GM23338 (cell line): ENCODE results near the gene NDRG2. TPM values are rescaled to one million over a fixed set of nuclear protein-coding genes. Genes with fewer than 3 reads are reported as not detected.

Experiments
- ATAC-seq: fragments of 200-7000 bp; cut with Tn5 transposase; 3 replicates; pipeline ENCODE4 v1.9.1; 2020
- DNase-seq: peaks from one replicate; pipeline ENCODE4 v3.0.0-alpha.2; 2015; ENCODE audit warnings: low spot score
- H2AFZ ChIP-seq: fragments of 200-600 bp; sonication (generic); 2 replicates; pipeline ENCODE4 v1.8.0; 2016; ENCODE audit warnings: antibody characterized with exemption, mild to moderate bottlenecking, moderate library complexity
- H3F3A ChIP-seq: fragments of 200-600 bp; sonication (generic); replicated peaks from 2 replicates; pipeline ENCODE4 v1.8.0; 2017; ENCODE audit warnings: antibody characterized with exemption, mixed run types, low read depth
- H3K27ac ChIP-seq: fragments of 200-600 bp; sonication (generic); 2 replicates; pipeline ENCODE4 v1.6.1; 2016; ENCODE audit warnings: low read depth
- H3K27me3 ChIP-seq: fragments of 200-600 bp; sonication (generic); 2 replicates; pipeline ENCODE4 v1.8.0; 2016; ENCODE audit warnings: mild to moderate bottlenecking, mixed run types, moderate library complexity; ENCODE audit not compliant: insufficient read depth
- H3K36me3 ChIP-seq: fragments of 200-600 bp; sonication (generic); 2 replicates; pipeline ENCODE4 v1.8.0; 2016; ENCODE audit warnings: mild to moderate bottlenecking; ENCODE audit not compliant: insufficient read depth
- H3K4me1 ChIP-seq: fragments of 200-600 bp; sonication (generic); 2 replicates; pipeline ENCODE4 v1.8.0; 2016; ENCODE audit warnings: mild to moderate bottlenecking, moderate library complexity; ENCODE audit not compliant: insufficient read depth
- H3K4me2 ChIP-seq: fragments of 200-600 bp; sonication (generic); 2 replicates; pipeline ENCODE4 v1.7.1; 2017; ENCODE audit warnings: mixed run types
- H3K4me3 ChIP-seq: fragments of 200-600 bp; sonication (generic); 2 replicates; pipeline ENCODE4 v1.6.1; 2016; ENCODE audit warnings: mixed run types
- H3K79me2 ChIP-seq: fragments of 200-600 bp; sonication (generic); replicated peaks from 2 replicates; pipeline ENCODE4 v1.8.0; 2017; ENCODE audit warnings: mild to moderate bottlenecking; ENCODE audit not compliant: insufficient read depth
- H3K9me2 ChIP-seq: fragments of 200-600 bp; sonication (generic); 2 replicates; pipeline ENCODE4 v1.8.0; 2017; ENCODE audit not compliant: insufficient read depth
- H4K20me1 ChIP-seq: fragments of 200-600 bp; sonication (generic); replicated peaks from 2 replicates; pipeline ENCODE4 v1.8.0; 2017; ENCODE audit warnings: mild to moderate bottlenecking; ENCODE audit not compliant: insufficient read depth
- H3K27ac Mint-ChIP-seq: 2 replicates; pipeline ENCODE4 v1.8.0; 2020; ENCODE audit warnings: inconsistent platforms, mild to moderate bottlenecking, moderate library complexity, mixed read lengths
- H3K27me3 Mint-ChIP-seq: 3 replicates; pipeline ENCODE4 v1.8.0; 2022; ENCODE audit warnings: low read depth, mild to moderate bottlenecking, moderate library complexity, mixed read lengths, inconsistent platforms; ENCODE audit not compliant: insufficient read depth, poor library complexity
- H3K36me3 Mint-ChIP-seq: 3 replicates; pipeline ENCODE4 v1.8.0; 2021; ENCODE audit warnings: low read depth, mild to moderate bottlenecking, inconsistent platforms, moderate library complexity, mixed read lengths
- H3K4me1 Mint-ChIP-seq: 3 replicates; pipeline ENCODE4 v1.8.0; 2020; ENCODE audit warnings: mild to moderate bottlenecking, inconsistent platforms, mixed read lengths
- H3K4me3 Mint-ChIP-seq: 3 replicates; pipeline ENCODE4 v1.8.0; 2021; ENCODE audit warnings: moderate library complexity, mild to moderate bottlenecking, inconsistent platforms, mixed read lengths
- H3K9me3 Mint-ChIP-seq: 3 replicates; pipeline ENCODE4 v1.8.0; 2020; ENCODE audit warnings: moderate library complexity, mild to moderate bottlenecking, inconsistent platforms, mixed read lengths
- CREB1 ChIP-seq: fragments of 250-450 bp; sonication (Bioruptor Pico); IDR thresholded peaks from 2 replicates; pipeline ENCODE4 v1.5.0; 2020; ENCODE audit warnings: low read depth, mild to moderate bottlenecking, moderate library complexity
- EZH2 ChIP-seq: fragments of 200-600 bp; sonication (generic); IDR thresholded peaks from one replicate; pipeline ENCODE4 v1.8.0; 2017; ENCODE audit warnings: antibody characterized with exemption, mild to moderate bottlenecking, low read depth; ENCODE audit not compliant: unreplicated experiment
- EZH2phosphoT487 ChIP-seq: fragments of 200-600 bp; sonication (generic); IDR thresholded peaks from one replicate; pipeline ENCODE4 v1.8.1; 2018; ENCODE audit warnings: antibody characterized with exemption; ENCODE audit not compliant: unreplicated experiment
- JUNB ChIP-seq: IDR thresholded peaks from one replicate; pipeline ENCODE4 v1.6.1; 2016; ENCODE audit warnings: antibody characterized with exemption; ENCODE audit not compliant: unreplicated experiment
- NANOG ChIP-seq: IDR thresholded peaks from 2 replicates; pipeline ENCODE4 v1.6.1; 2016; ENCODE audit warnings: antibody characterized with exemption, borderline replicate concordance
- POLR2AphosphoS5 ChIP-seq: IDR thresholded peaks from 2 replicates; pipeline ENCODE4 v1.6.1; 2016; ENCODE audit warnings: antibody characterized with exemption, low read depth
- ZNF331 ChIP-seq: fragments of 250-450 bp; sonication (Bioruptor Pico); IDR thresholded peaks from 2 replicates; pipeline ENCODE4 v1.5.0; 2020; ENCODE audit warnings: low read depth, mild to moderate bottlenecking, moderate library complexity
- polyA plus RNA-seq: library from polyadenylated mRNA; unstranded; fragments of >200 nt; fragmentation: Nextera tagmentation; extraction: Ambion mirVana; gene quantifications from 2 replicates; pipeline ENCODE4 v1.2.1, GENCODE V29; 2016
- total RNA-seq: library from RNA; depleted of rRNA; stranded (reverse); fragments of >200 nt; shearing (Covaris generic); gene quantifications from 2 replicates; pipeline ENCODE4 v1.2.3, GENCODE V29; 2014
- TF ChIP-seq, protein P1 (sequence below): IDR thresholded peaks from one replicate; pipeline ENCODE4 v1.6.1; 2018; ENCODE audit warnings: antibody characterized with exemption; ENCODE audit not compliant: unreplicated experiment
- TF ChIP-seq, protein P2 (sequence below): IDR thresholded peaks from 2 replicates; pipeline ENCODE4 v1.6.1; 2016; ENCODE audit warnings: antibody characterized with exemption
- TF ChIP-seq, protein P3 (sequence below), 2 experiments: fragments of 200-600 bp in 1 of 2; sonication (generic) in 1 of 2; conservative IDR thresholded peaks; 2 replicates each; pipeline versions ENCODE4 v1.5.1 to v1.6.1; 2016 to 2017; ENCODE audit warnings: antibody characterized with exemption in 2 of 2, low read depth in 2 of 2, mild to moderate bottlenecking in 2 of 2, moderate library complexity in 1 of 2

The NDRG2 gene
- total and polyA plus RNA-seq, 2 experiments from 2014 or later: 8.8 to 20.6 TPM

DNA sequence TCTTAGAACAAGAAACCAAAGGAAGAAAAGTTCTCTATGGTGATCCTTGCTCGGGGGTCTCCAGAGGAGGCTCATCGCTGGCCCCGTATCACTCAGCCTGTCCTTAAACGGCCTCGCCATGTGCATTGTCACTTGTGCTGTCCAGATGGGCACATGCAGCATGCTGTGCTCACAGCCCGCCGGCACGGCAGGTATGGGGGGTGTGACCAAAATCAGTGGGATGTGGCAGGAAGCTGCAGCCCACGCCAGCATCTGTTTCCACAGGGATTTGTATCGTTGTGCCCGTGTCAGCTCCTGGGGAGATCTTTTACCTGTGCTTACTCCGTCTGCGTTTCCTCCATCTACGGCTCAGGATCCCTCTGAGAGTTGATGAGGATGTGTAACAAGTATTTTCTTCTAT is 28.3 kb downstream of the NDRG2 start:
- Mint-ChIP-seq H3K27me3 (peaks cover 2% of the 10 kb centered on the region), H3K9me3 (no peaks in the 10 kb centered on the region), H3K4me1 (peaks cover 26% of the 10 kb centered on the region), H3K4me3 (no peak overlapping the region), H3K27ac (no peak overlapping the region), H3K36me3 (peaks cover 49% of the 10 kb centered on the region)
- Histone ChIP-seq H3K4me2 (no peak overlapping the region), H3K27me3 (no peaks in the 10 kb centered on the region), H3F3A (0 out of 2 replicates have a peak, but pooled peaks cover 4% of the 10 kb centered on the region), H3K4me3 (no peak overlapping the region), H3K27ac (no peak overlapping the region), H3K36me3 (peaks cover 44% of the 10 kb centered on the region), H3K9me2 (no peaks in the 10 kb centered on the region), H3K4me1 (peaks cover 6% of the 10 kb centered on the region), H3K79me2 (peaks cover 13% of the 10 kb centered on the region), H2AFZ (no peak overlapping the region), H4K20me1 (peaks cover 3% of the 10 kb centered on the region; the same call in 1 of the 2 replicates)
- TF ChIP-seq ZNF331 (CRISPR knock-in tag) (no peak), JUNB (no peak), NANOG (no peak)
- TF ChIP-seq, protein P1, sequence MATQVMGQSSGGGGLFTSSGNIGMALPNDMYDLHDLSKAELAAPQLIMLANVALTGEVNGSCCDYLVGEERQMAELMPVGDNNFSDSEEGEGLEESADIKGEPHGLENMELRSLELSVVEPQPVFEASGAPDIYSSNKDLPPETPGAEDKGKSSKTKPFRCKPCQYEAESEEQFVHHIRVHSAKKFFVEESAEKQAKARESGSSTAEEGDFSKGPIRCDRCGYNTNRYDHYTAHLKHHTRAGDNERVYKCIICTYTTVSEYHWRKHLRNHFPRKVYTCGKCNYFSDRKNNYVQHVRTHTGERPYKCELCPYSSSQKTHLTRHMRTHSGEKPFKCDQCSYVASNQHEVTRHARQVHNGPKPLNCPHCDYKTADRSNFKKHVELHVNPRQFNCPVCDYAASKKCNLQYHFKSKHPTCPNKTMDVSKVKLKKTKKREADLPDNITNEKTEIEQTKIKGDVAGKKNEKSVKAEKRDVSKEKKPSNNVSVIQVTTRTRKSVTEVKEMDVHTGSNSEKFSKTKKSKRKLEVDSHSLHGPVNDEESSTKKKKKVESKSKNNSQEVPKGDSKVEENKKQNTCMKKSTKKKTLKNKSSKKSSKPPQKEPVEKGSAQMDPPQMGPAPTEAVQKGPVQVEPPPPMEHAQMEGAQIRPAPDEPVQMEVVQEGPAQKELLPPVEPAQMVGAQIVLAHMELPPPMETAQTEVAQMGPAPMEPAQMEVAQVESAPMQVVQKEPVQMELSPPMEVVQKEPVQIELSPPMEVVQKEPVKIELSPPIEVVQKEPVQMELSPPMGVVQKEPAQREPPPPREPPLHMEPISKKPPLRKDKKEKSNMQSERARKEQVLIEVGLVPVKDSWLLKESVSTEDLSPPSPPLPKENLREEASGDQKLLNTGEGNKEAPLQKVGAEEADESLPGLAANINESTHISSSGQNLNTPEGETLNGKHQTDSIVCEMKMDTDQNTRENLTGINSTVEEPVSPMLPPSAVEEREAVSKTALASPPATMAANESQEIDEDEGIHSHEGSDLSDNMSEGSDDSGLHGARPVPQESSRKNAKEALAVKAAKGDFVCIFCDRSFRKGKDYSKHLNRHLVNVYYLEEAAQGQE: no peak
- TF ChIP-seq, protein P2, sequence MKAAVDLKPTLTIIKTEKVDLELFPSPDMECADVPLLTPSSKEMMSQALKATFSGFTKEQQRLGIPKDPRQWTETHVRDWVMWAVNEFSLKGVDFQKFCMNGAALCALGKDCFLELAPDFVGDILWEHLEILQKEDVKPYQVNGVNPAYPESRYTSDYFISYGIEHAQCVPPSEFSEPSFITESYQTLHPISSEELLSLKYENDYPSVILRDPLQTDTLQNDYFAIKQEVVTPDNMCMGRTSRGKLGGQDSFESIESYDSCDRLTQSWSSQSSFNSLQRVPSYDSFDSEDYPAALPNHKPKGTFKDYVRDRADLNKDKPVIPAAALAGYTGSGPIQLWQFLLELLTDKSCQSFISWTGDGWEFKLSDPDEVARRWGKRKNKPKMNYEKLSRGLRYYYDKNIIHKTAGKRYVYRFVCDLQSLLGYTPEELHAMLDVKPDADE: no peak
- ATAC-seq: no peak
- no peak for DNase-seq

DNA sequence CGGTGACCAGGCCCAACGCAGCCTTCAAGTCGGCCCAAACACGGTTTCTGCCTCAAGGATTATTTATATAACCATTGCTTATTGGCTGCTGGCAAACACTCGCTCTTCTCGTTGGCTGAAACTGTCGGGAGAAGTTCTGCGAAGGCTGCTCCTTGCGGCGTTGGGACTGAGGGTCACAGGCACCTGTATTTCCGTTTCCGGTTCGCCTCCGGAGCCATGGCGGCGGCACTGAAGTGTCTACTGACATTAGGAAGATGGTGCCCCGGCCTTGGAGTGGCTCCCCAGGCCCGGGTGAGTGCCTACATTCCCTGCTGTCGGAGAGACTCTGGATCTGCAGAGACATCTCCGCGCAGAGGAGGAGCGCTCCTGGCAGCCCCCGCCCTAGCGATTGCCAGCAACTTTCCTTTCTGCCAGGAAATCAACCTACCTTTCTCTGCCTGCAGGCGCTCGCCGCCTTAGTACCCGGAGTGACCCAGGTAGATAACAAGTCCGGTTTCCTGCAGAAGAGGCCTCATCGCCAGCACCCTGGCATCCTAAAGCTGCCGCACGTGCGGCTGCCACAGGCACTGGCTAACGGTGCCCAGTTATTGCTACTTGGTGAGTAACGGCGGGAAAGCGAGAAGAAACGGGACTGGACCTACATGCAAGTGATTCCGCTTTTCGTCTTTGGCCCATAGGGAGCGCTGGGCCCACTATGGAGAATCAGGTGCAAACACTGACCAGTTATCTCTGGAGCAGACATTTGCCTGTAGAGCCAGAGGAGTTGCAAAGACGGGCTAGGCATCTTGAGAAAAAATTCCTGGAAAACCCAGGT is 34.9 kb downstream of the NDRG2 start, which contains the start of gene METTL17:
METTL17 (plus strand) TSS at position 194 of the 814 bp plus-strand sequence; CDS start at position 217, 23 bp downstream.
- Histone ChIP-seq H3K4me1 (peaks cover 13% of the 10 kb centered on the region), H3K36me3 (peaks cover 30% of the 10 kb centered on the region), H3K9me2 (peaks cover 17% of the 10 kb centered on the region; the same call in 1 of the 2 replicates), H2AFZ (peak within 1 kb of the TSS; percentile 64; the same call in 1 of the 2 replicates), H3K79me2 (peaks cover 27% of the 10 kb centered on the region), H3K27ac (peak within 1 kb of the TSS; percentile 94), H3K27me3 (no peaks in the 10 kb centered on the region), H3F3A (peaks cover 6% of the 10 kb centered on the region), H4K20me1 (peaks cover 12% of the 10 kb centered on the region; the same call in 1 of the 2 replicates), H3K4me3 (peak within 1 kb of the TSS; percentile 86), H3K4me2 (peak within 1 kb of the TSS; percentile 91)
- peaks cover 38% of the 10 kb centered on the region for H3K36me3 Mint-ChIP-seq
- no peaks in the 10 kb centered on the region; the same call in 2 of the 3 replicates for H3K9me3 Mint-ChIP-seq
- DNase-seq: peak; percentile 98
- H3K27me3 Mint-ChIP-seq: no peaks in the 10 kb centered on the region
- no peak for TF ChIP-seq EZH2
- TF ChIP-seq EZH2phosphoT487: no peak
- TF ChIP-seq POLR2AphosphoS5: peak; percentile 57; the same call in 1 of the 2 replicates
- TF ChIP-seq, protein P2: peak; percentile 89
- peak; percentile 75 for TF ChIP-seq CREB1
- TF ChIP-seq, protein P3, sequence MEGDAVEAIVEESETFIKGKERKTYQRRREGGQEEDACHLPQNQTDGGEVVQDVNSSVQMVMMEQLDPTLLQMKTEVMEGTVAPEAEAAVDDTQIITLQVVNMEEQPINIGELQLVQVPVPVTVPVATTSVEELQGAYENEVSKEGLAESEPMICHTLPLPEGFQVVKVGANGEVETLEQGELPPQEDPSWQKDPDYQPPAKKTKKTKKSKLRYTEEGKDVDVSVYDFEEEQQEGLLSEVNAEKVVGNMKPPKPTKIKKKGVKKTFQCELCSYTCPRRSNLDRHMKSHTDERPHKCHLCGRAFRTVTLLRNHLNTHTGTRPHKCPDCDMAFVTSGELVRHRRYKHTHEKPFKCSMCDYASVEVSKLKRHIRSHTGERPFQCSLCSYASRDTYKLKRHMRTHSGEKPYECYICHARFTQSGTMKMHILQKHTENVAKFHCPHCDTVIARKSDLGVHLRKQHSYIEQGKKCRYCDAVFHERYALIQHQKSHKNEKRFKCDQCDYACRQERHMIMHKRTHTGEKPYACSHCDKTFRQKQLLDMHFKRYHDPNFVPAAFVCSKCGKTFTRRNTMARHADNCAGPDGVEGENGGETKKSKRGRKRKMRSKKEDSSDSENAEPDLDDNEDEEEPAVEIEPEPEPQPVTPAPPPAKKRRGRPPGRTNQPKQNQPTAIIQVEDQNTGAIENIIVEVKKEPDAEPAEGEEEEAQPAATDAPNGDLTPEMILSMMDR (conservative IDR thresholded peaks at IDR 0.05; ENCODE audit: low read depth in 2 of 2): peak; percentile 51 to 53
- H3K27ac Mint-ChIP-seq: peak within 1 kb of the TSS; percentile 81
- peak; percentile 96 for ATAC-seq
- H3K4me1 Mint-ChIP-seq: peaks cover 12% of the 10 kb centered on the region
- peak within 1 kb of the TSS; percentile 79 for H3K4me3 Mint-ChIP-seq
